Measurements from ENCODE around the gene SKAP1. TPM values are rescaled to one million over a fixed set of nuclear protein-coding genes. Genes with fewer than 3 reads are reported as not detected.

Gene SKAP1
- total RNA-seq, 4 donors from 2014 or later: not detected

GRCh38 chr17:48357779-48358602, 72.0 kb downstream of the SKAP1 start:
- Histone ChIP-seq H3K27me3 (peaks cover 0 to 5% (median 0%) of the 10 kb centered on the region in 3 donors), H3K4me3 (no peak overlapping the region), H3K36me3 (no peaks in the 10 kb centered on the region), H3K9me3 (no peaks in the 10 kb centered on the region), H3K4me1 (no peaks in the 10 kb centered on the region), H3K27ac (no peak overlapping the region)
- intact Hi-C loops (cut with DNase I; ENCODE audit: low total_unique reads): no loop called here
- DNase-seq (no peak), ATAC-seq (no peak)
- in situ Hi-C loops (cut with MboI; ENCODE audit: low sequenced_read_pairs in 4 of 4): no loop called here
- TF ChIP-seq POLR2A (IDR thresholded peaks at IDR 0.05) (no peak), CTCF (IDR thresholded peaks at IDR 0.05 in 4 of 5, conservative IDR thresholded peaks at IDR 0.05 in 1 of 5) (no peak)

GRCh38 chr17:48356866-48357265, 73.1 kb downstream of the SKAP1 start:
- Histone ChIP-seq H3K27ac (no peak overlapping the region), H3K4me1 (no peaks in the 10 kb centered on the region), H3K4me3 (no peak overlapping the region), H3K36me3 (no peaks in the 10 kb centered on the region), H3K27me3 (peaks cover 0 to 5% (median 0%) of the 10 kb centered on the region in 3 donors), H3K9me3 (no peaks in the 10 kb centered on the region)
- no peak for DNase-seq
- in situ Hi-C loops (cut with MboI; ENCODE audit: low sequenced_read_pairs in 4 of 4) (no loop called here), intact Hi-C loops (cut with DNase I; ENCODE audit: low total_unique reads) (no loop called here)
- ATAC-seq: no peak
- TF ChIP-seq CTCF (IDR thresholded peaks at IDR 0.05 in 4 of 5, conservative IDR thresholded peaks at IDR 0.05 in 1 of 5) (no peak), POLR2A (IDR thresholded peaks at IDR 0.05) (no peak)

GRCh38 chr17:48352630-48353029, 77.4 kb downstream of the SKAP1 start:
- ATAC-seq: no peak
- Histone ChIP-seq H3K4me3 (no peak overlapping the region), H3K4me1 (no peaks in the 10 kb centered on the region), H3K9me3 (no peaks in the 10 kb centered on the region), H3K36me3 (no peaks in the 10 kb centered on the region), H3K27ac (no peak overlapping the region), H3K27me3 (peaks cover 0 to 5% (median 0%) of the 10 kb centered on the region in 3 donors)
- TF ChIP-seq CTCF (IDR thresholded peaks at IDR 0.05 in 4 of 5, conservative IDR thresholded peaks at IDR 0.05 in 1 of 5) (no peak), POLR2A (IDR thresholded peaks at IDR 0.05) (no peak)
- no peak for DNase-seq
- in situ Hi-C loops (cut with MboI; ENCODE audit: low sequenced_read_pairs in 4 of 4): no loop called here
- intact Hi-C loops (cut with DNase I; ENCODE audit: low total_unique reads): loop anchor here (5.0 kb wide), 1 partner anchor 240 kb away; the partner anchor contains the start of genes HOXB3 and HOXB5

GRCh38 chr17:48351911-48352332, 78.1 kb downstream of the SKAP1 start:
- Histone ChIP-seq H3K27me3 (peaks cover 0 to 5% (median 0%) of the 10 kb centered on the region in 3 donors), H3K27ac (no peak overlapping the region), H3K36me3 (no peaks in the 10 kb centered on the region), H3K9me3 (no peaks in the 10 kb centered on the region), H3K4me1 (no peaks in the 10 kb centered on the region), H3K4me3 (no peak overlapping the region)
- DNase-seq (no peak), ATAC-seq (no peak)
- intact Hi-C loops (cut with DNase I; ENCODE audit: low total_unique reads) (loop anchor here (5.0 kb wide), 1 partner anchor 240 kb away; the partner anchor contains the start of genes HOXB3 and HOXB5), in situ Hi-C loops (cut with MboI; ENCODE audit: low sequenced_read_pairs in 4 of 4) (no loop called here)
- TF ChIP-seq POLR2A (IDR thresholded peaks at IDR 0.05): no peak
- peak in 4 of 5 experiments; percentile 15 to 65 (median 37) for TF ChIP-seq CTCF (IDR thresholded peaks at IDR 0.05 in 4 of 5, conservative IDR thresholded peaks at IDR 0.05 in 1 of 5)

Measured in gastrocnemius medialis (tissue), 4 donors.